Nephron (organoid): ENCODE measurements around the gene ARMH1.
A peak's percentile ranks its signal among the peaks of the same experiment; 100 is the strongest.

Source experiments
- H3K27ac Mint-ChIP-seq, 3 experiments: 2 replicates each; pipeline ENCODE4 v1.8.0; 2020; ENCODE audit warnings: mixed read lengths in 3 of 3, mild to moderate bottlenecking in 2 of 3, moderate library complexity in 1 of 3
- H3K27me3 Mint-ChIP-seq: 2 replicates; pipeline ENCODE4 v1.8.0; 2021; ENCODE audit warnings: low read depth, mild to moderate bottlenecking, moderate library complexity, mixed read lengths
- H3K36me3 Mint-ChIP-seq: 2 replicates; pipeline ENCODE4 v1.8.0; 2020; ENCODE audit warnings: low read depth, mixed read lengths
- H3K4me1 Mint-ChIP-seq: 2 replicates; pipeline ENCODE4 v1.8.0; 2020; ENCODE audit warnings: mixed read lengths
- H3K4me3 Mint-ChIP-seq, 3 experiments: 2 replicates each; pipeline ENCODE4 v1.8.0; 2020; ENCODE audit warnings: mild to moderate bottlenecking in 3 of 3, mixed read lengths in 3 of 3, moderate library complexity in 2 of 3
- H3K9me3 Mint-ChIP-seq: 2 replicates; pipeline ENCODE4 v1.8.0; 2020; ENCODE audit warnings: mixed read lengths
- CTCF ChIP-seq, 3 experiments: fragments of 200-600 bp; sonication (generic); IDR thresholded peaks; one replicate each; pipeline ENCODE4 v1.5.0; 2021; ENCODE audit warnings: antibody characterized with exemption in 3 of 3; ENCODE audit not compliant: unreplicated experiment in 3 of 3

The ARMH1 gene

GRCh38 chr1:44642255-44642654 is 32.3 kb upstream of the ARMH1 start:
- peaks cover 58% of the 10 kb centered on the region for H3K4me1 Mint-ChIP-seq
- no peak overlapping the region for H3K27ac Mint-ChIP-seq
- TF ChIP-seq CTCF (IDR thresholded peaks at IDR 0.05; ENCODE audit: unreplicated experiment in 3 of 3) = no peak
- no peaks in the 10 kb centered on the region for H3K9me3 Mint-ChIP-seq
- peaks cover 7% of the 10 kb centered on the region for H3K27me3 Mint-ChIP-seq
- no peak overlapping the region for H3K4me3 Mint-ChIP-seq
- peaks cover 69% of the 10 kb centered on the region for H3K36me3 Mint-ChIP-seq

DNA sequence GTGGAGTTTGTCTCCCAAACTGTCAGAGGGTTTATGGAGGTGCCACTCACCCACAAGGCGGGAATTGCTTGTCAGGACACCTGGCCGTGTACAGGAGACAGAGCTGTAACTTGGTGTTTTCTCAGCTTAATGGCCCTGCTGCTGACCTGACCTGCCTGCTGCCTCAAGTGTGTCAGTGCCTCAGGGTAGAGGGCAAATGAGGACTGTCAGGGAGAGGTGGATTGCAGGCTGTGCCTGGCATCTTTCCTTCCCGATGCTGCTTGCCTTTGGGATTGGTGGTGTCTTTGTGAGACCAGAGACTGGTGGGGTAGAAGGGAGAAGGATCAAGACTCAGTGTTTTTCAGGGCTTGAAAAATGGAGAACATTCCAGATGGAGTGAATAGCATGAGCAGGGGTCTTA is 31.6 kb upstream of the ARMH1 start:
- H3K27me3 Mint-ChIP-seq = peaks cover 11% of the 10 kb centered on the region
- H3K4me3 Mint-ChIP-seq = no peak overlapping the region
- H3K4me1 Mint-ChIP-seq = peaks cover 55% of the 10 kb centered on the region
- H3K36me3 Mint-ChIP-seq = peaks cover 70% of the 10 kb centered on the region
- H3K27ac Mint-ChIP-seq = no peak overlapping the region
- H3K9me3 Mint-ChIP-seq = no peaks in the 10 kb centered on the region
- no peak for TF ChIP-seq CTCF (IDR thresholded peaks at IDR 0.05; ENCODE audit: unreplicated experiment in 3 of 3)

DNA sequence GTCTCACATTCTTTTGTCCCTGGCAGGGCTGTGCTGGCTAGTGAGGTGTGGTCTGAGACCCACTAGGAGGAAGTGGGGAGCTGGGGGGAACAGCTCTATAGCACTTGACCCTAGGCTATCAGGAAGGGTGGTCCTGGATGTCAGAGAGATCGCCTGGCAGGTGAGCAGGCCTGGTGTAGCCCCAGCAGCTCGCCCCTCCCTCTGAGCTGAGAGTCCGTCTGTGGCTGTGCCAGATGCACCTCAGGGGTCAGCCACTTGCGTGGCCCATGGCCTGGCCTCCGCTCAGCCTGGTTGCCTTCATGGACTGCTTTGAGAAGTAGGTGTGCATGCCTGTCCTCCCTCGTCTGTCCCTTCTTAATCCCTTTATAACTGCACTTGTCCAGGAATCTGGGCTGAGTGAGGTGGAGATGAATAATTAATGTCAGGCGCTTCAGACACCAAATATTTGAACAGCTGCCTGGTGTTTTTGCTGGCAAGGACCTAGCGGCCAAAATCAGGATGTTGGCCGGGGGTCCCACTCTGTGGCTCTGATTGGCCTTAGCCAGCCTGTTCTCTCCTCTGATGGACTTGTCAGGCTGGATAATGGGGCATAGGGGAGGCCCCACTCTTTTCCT is 30.7 kb upstream of the ARMH1 start:
- no peak for TF ChIP-seq CTCF (IDR thresholded peaks at IDR 0.05; ENCODE audit: unreplicated experiment in 3 of 3)
- Mint-ChIP-seq H3K36me3 (peaks cover 71% of the 10 kb centered on the region), H3K4me1 (peaks cover 52% of the 10 kb centered on the region), H3K27me3 (peaks cover 15% of the 10 kb centered on the region), H3K9me3 (no peaks in the 10 kb centered on the region), H3K4me3 (no peak overlapping the region), H3K27ac (peak overlapping the region in 1 of 3 experiments; percentile 17)

GRCh38 chr1:44644806-44645205 is 29.7 kb upstream of the ARMH1 start:
- no peaks in the 10 kb centered on the region for H3K9me3 Mint-ChIP-seq
- H3K27ac Mint-ChIP-seq = no peak overlapping the region
- no peak overlapping the region for H3K4me3 Mint-ChIP-seq
- no peak for TF ChIP-seq CTCF (IDR thresholded peaks at IDR 0.05; ENCODE audit: unreplicated experiment in 3 of 3)
- peaks cover 21% of the 10 kb centered on the region for H3K27me3 Mint-ChIP-seq
- H3K36me3 Mint-ChIP-seq = peaks cover 71% of the 10 kb centered on the region
- H3K4me1 Mint-ChIP-seq = peaks cover 58% of the 10 kb centered on the region

DNA sequence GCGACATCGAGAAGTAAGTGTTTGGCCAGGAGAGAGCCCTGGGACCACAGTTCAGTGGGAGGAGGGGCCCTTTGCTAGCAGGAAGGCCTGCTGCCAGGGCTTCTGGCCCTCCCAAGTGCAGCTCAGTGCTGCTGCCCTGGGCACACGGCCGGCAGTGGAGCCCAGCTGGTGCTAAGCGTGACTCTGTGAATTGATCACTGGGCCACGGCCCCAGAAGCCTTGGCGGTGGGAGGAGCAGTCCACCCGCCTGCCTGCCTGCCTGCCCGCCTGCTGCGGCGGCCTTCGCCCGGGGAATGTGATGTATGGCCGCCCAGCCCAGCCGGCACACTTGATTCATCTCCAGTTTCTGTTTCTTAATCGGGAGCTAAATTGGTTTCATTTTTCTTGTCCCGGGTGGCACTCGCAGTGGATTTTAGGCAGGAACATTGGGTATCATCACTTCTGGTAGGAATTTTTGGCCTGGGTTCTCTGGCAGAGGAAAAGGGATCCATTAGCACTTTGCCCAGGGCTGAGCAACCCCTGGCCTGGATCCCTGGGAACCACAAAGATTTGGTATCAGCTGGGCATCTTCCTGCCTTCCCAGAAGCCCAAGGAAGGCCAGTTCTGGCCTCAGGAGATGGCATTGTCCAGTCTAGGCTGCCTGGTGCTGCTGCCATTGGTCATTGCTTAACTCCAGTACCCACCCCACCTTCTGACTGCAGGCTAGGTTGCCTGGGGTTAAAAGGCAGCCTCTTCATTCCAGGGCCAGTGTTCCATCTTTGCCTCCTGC is 28.9 kb upstream of the ARMH1 start:
- no peak overlapping the region for H3K4me3 Mint-ChIP-seq
- peaks cover 70% of the 10 kb centered on the region for H3K36me3 Mint-ChIP-seq
- TF ChIP-seq CTCF (IDR thresholded peaks at IDR 0.05; ENCODE audit: unreplicated experiment in 3 of 3) = no peak
- H3K4me1 Mint-ChIP-seq = peaks cover 58% of the 10 kb centered on the region
- H3K27me3 Mint-ChIP-seq = peaks cover 21% of the 10 kb centered on the region
- H3K9me3 Mint-ChIP-seq = no peaks in the 10 kb centered on the region
- H3K27ac Mint-ChIP-seq = no peak overlapping the region
